ENCODE results near the gene IL25. TPM values are rescaled to one million over a fixed set of nuclear protein-coding genes. Genes with fewer than 3 reads are reported as not detected.
"Not testable (repeated sequence)": the region's sequence is repeated elsewhere in the genome, so short reads cannot be mapped to it uniquely, and the experiment has no call there.

IL25 gene
- total RNA-seq, 1 experiment from 2014 or later, result not detected

- CTCF ChIA-PET, result no interaction called here
- no peaks in the 10 kb centered on the region for H3K36me3 ChIP-seq (ENCODE audit: low read depth)
- H3K27me3 ChIP-seq (ENCODE audit: insufficient read depth, low read depth), result peaks cover 71% of the 10 kb centered on the region
- TF ChIP-seq, protein P1, sequence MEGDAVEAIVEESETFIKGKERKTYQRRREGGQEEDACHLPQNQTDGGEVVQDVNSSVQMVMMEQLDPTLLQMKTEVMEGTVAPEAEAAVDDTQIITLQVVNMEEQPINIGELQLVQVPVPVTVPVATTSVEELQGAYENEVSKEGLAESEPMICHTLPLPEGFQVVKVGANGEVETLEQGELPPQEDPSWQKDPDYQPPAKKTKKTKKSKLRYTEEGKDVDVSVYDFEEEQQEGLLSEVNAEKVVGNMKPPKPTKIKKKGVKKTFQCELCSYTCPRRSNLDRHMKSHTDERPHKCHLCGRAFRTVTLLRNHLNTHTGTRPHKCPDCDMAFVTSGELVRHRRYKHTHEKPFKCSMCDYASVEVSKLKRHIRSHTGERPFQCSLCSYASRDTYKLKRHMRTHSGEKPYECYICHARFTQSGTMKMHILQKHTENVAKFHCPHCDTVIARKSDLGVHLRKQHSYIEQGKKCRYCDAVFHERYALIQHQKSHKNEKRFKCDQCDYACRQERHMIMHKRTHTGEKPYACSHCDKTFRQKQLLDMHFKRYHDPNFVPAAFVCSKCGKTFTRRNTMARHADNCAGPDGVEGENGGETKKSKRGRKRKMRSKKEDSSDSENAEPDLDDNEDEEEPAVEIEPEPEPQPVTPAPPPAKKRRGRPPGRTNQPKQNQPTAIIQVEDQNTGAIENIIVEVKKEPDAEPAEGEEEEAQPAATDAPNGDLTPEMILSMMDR (conservative IDR thresholded peaks at IDR 0.05), result no peak
- TF ChIP-seq EZH2 (IDR thresholded peaks at IDR 0.05; ENCODE audit: low read depth), result no peak
- no peaks in the 10 kb centered on the region for H3K9me3 ChIP-seq (ENCODE audit: insufficient read depth, low read depth)
- POLR2A ChIA-PET (ENCODE audit: unreplicated experiment), result no interaction called here
- H2AFZ ChIP-seq, result no peak overlapping the region
- H3K4me3 ChIP-seq, result no peak overlapping the region
- no peaks in the 10 kb centered on the region for H4K20me1 ChIP-seq (ENCODE audit: insufficient read depth)
- DNase-seq, result no peak
- no peak overlapping the region for H3K4me2 ChIP-seq
- no peak overlapping the region for H3K27ac ChIP-seq
- intact Hi-C loops (cut with micrococcal nuclease; ENCODE audit: unreplicated experiment), result no loop called here
- H3K9me2 ChIP-seq (ENCODE audit: insufficient read depth), result no peaks in the 10 kb centered on the region
- H3K79me2 ChIP-seq (ENCODE audit: low read depth), result no peaks in the 10 kb centered on the region
- BruUV-seq (replicated peaks), result no TSS peak
- H3K4me1 ChIP-seq (replicated peaks; ENCODE audit: insufficient read depth), result no peaks in the 10 kb centered on the region
- no peaks in the 10 kb centered on the region for H3F3A ChIP-seq (ENCODE audit: insufficient read depth, low read depth)
Observed at GRCh38 chr14:23425169-23425568, 52.6 kb downstream of the IL25 start.

GRCh38 chr14:23425798-23426197 lies 53.2 kb downstream of the IL25 start:
- BruUV-seq (replicated peaks); H3K9me3 ChIP-seq (ENCODE audit: insufficient read depth, low read depth); H4K20me1 ChIP-seq (ENCODE audit: insufficient read depth); H3K79me2 ChIP-seq (ENCODE audit: low read depth); POLR2A ChIA-PET (ENCODE audit: unreplicated experiment); intact Hi-C loops (cut with micrococcal nuclease; ENCODE audit: unreplicated experiment); H3K36me3 ChIP-seq (ENCODE audit: low read depth); CTCF ChIA-PET; H3K27ac ChIP-seq; H3K4me2 ChIP-seq; H3K4me3 ChIP-seq; DNase-seq; H3F3A ChIP-seq (ENCODE audit: insufficient read depth, low read depth); H3K4me1 ChIP-seq (replicated peaks; ENCODE audit: insufficient read depth); H3K9me2 ChIP-seq (ENCODE audit: insufficient read depth); H2AFZ ChIP-seq: not testable (repeated sequence)
- H3K27me3 ChIP-seq (ENCODE audit: insufficient read depth, low read depth), result peaks cover 71% of the 10 kb centered on the region

Small RNAs within 50 kb of the gene (microRNA-seq; reads per million reads assigned to microRNA genes)
- gene MIR208A (ENCODE audit: borderline number of aligned reads, borderline replicate concordance) (15.5 reads per million, percentile 27 among the genes with 10 or more reads in this experiment), gene MIR208B (ENCODE audit: borderline number of aligned reads, borderline replicate concordance) (not detected)

Other genes starting within 250 kb of the IL25 start
- gene SLC7A8, start 189.1 kb upstream of the IL25 start, total RNA-seq (2021), result 2.0 and 3.6 TPM in 2 replicates
- not detected in 2 replicates for gene RNF212B, start 134.9 kb upstream of the IL25 start, total RNA-seq (2021)
- 14.0 TPM in 2 replicates for gene HOMEZ, start 86.7 kb upstream of the IL25 start, total RNA-seq (2021)
- gene PPP1R3E, start 70.0 kb upstream of the IL25 start, total RNA-seq (2021), result 8.1 and 9.5 TPM in 2 replicates
- 20.3 and 25.7 TPM in 2 replicates for gene BCL2L2, start 66.0 kb upstream of the IL25 start, total RNA-seq (2021)
- 107 and 142 TPM in 2 replicates for gene PABPN1, start 51.4 kb upstream of the IL25 start, total RNA-seq (2021)
- gene SLC22A17, start 19.9 kb upstream of the IL25 start, total RNA-seq (2021), result not detected in 2 replicates
- not detected in 2 replicates for gene EFS, start 7.6 kb upstream of the IL25 start, total RNA-seq (2021)
- not detected in 2 replicates for gene CMTM5, start 4.2 kb downstream of the IL25 start, total RNA-seq (2021)
- gene MYH6, start 35.5 kb downstream of the IL25 start, total RNA-seq (2021), result not detected in 2 replicates
- not detected in 2 replicates for gene MYH7, start 62.9 kb downstream of the IL25 start, total RNA-seq (2021)
- 23.1 and 27.6 TPM in 2 replicates for gene NGDN, start 96.9 kb downstream of the IL25 start, total RNA-seq (2021)
- 3.7 and 5.3 TPM in 2 replicates for gene ZFHX2, start 179.0 kb downstream of the IL25 start, total RNA-seq (2021)
- gene THTPA, start 183.5 kb downstream of the IL25 start, total RNA-seq (2021), result 3.4 and 4.1 TPM in 2 replicates
- gene AP1G2, start 195.0 kb downstream of the IL25 start, total RNA-seq (2021), result 128 and 160 TPM in 2 replicates
- not detected in 2 replicates for gene JPH4, start 206.0 kb downstream of the IL25 start, total RNA-seq (2021)